HG03066 (cell line): Measurements from ENCODE around the gene MYL12A.
"Not testable (repeated sequence)": the region's sequence is repeated elsewhere in the genome, so short reads cannot be mapped to it uniquely, and the experiment has no call there.

ENCODE experiments used
- ATAC-seq: cut with Tn5 transposase; IDR thresholded peaks from one replicate; pipeline ENCODE4 v1.9.1; 2021; ENCODE audit warnings: low read depth; ENCODE audit not compliant: unreplicated experiment

The MYL12A gene

DNA sequence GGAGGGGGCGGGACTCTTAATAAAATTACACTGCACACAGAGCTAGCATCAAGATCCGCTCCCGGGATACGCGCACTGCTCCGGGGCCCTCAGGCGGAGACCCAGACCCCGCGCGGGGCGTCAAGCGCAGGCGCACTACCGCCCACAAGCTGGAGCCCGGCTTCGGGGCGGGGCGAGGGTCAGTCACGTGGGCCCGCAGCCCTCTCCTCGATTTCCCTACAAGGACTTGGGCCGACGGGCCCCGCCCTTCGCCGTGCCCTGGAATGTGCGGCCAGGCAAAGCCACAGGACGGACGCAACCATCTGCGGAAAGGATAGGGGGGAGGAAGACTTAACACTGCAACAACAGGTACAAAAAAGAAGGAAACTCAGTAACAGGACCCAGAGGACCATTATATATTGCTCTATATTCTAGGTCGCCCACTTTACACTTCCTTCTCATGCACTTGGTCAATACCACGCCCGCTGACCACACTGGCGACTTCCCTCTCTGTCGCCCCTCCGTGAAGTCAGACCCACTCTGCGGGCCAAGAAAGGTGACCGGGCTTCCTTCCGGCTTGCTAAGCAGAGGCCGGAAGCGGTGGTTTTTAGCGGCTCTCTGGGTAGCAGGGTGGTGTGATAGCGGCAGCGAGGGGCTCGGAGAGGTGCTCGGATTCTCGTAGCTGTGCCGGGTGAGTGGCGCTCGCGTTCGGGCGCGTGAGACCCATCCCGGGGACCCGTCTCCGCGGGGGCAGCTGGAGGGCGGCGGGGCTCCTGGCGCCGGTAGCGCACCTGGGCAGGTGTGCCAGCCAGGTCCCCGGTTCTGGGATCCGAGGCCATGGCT is at the start of gene MYL12A:
Gene MYL12A, plus strand, starts transcription at position 562 of the 822 bp plus-strand sequence. CDS start 5,447 bp downstream, outside the sequence.
- ATAC-seq, result peak; percentile 86

GRCh38 chr18:3198260-3198860 is 49.2 kb upstream of the MYL12A start:
- ATAC-seq, result not testable (repeated sequence)

GRCh38 chr18:3199942-3200645 is 47.5 kb upstream of the MYL12A start:
- no peak for ATAC-seq

DNA sequence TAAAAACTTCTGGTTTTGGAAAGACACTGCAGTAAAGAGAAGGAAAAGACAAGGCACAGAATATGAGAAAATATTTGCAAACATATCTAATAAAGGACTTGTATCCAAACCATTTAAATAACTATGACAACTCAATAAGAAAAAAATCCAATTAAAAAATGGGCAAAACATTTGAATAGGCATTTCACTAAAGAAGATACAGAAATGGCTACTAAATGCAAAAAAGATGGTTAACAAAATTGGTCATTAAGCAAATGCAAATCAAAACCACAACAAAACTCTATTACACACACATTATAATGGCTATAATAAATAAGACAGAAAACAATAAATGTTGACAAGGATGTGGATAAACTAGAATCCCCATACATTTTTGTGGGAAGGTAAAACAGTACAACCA is 42.4 kb upstream of the MYL12A start:
- ATAC-seq, result no peak

GRCh38 chr18:3207565-3207964 is 40.0 kb upstream of the MYL12A start:
- ATAC-seq, result no peak

DNA sequence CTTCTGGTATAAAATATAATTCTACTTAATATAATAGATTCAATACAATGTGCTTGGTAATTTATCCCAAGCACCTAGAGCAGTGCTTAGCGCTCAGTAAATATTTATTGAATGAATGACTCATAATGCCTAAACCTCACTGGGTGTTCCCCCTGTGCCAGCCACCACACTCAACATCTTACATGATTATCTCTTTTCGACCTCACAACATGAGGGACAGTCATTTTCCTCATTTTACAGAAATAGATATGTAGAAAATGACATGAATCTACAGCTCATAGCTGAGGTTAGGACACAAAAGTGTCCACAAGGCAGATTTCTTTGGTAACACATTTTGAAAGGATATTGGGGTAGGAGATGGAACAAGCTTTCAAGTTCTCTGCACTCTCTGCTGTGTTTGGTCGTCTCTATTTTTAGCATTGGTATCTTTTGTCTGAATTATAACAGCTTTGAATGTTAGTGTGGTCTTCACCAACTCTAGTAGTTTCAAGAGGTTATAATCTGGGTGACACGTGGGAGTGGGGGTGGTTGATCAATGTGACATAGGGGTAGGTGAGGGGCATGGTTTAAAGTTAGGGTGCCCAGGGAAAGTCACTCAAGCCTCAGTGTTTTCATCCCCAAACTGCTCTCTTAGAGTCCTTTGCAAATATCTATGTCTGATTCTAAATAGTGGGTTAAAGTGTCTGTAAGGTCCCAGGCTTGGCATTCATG is 37.6 kb upstream of the MYL12A start:
- no peak for ATAC-seq

DNA sequence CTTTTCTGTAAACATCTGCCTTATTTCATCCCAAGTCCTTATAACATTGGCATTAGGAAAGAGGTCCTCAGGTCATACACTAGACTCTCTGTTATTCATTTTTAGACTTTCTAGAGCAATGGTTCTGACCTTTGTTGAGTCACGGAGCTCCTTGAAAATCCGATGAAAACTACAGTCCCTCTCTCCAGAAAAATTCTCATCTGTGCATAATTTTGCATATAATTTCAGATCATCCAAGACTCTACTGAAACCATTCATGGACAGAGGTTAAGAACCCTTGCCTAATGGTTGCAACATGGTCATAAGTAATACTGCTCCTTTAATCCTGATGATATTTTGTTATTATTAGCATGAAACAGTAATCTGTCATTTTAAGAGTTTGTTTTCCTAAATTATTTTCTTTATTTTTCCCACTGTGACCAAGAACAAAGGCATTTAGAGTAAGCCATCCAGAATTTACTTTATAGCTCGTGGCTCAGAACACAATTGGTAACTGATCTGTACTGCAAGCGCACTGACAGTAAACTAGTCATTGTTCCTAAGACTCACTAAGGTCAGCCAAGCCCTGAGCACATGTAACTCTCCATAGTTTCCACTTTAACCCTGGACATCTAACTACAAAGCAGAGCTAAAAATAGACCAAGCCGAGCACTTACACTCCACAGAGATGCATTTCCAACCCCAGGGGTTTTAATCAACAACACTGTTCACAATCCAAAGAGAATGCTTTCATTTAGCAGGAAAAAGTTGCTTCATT is 36.2 kb upstream of the MYL12A start:
- ATAC-seq, result no peak

DNA sequence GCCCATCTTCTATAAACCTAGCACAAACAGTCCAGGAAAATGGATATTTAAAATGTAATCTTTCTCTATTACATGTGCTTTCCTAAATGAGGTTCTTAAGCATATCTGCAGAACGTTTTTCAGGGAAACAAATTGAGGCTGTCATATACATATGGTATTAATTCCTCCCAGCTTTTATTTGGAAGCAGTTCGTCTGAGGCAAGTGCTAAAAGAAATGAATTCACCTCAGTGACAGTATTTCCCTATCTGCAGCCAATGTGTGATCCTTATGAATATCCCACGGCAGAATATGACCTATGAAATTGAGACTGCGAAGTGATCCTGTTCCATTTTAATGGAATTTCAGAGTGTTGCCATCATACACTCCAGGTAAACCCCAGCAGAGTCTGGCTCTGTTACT is 34.9 kb upstream of the MYL12A start:
- no peak for ATAC-seq

GRCh38 chr18:3213300-3214059 is 34.1 kb upstream of the MYL12A start:
- ATAC-seq, result no peak

DNA sequence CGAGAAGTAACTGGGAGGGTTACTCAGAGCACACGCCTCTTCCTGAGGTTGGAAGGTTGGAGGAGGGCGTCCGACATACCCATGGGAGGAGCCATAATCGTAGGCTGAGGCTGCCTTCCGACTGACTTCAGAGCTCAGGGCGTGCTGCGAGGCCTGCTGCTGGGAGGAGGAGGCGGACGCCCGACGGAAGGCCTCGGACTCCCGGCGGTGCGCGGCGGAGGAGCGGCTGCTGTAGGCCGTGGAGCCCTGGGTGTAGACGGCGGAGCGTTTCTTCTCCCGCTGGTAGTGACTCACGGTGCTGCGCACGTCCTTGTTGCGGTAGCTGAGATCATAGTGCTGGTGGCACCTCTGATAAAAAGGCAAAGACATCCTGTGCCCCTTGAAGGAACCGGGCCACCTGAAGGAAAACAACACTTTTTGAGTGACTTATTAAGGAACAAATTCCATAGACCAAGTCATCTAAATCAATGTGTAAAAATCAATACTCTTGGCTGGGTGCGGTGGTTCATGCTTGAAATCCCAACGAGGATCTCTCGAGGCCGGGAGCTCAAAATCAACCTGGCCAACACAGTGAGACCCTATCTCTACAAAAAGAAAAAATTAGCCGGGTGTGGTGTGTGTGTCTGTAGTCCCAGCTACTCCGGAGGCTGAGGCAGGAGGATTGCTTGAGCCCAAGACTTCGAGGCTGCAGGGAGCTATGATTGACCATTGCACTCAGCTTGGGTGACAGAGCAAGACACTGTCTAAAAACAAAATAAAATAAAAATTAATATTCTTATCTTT is 32.6 kb upstream of the MYL12A start:
- ATAC-seq, result no peak

DNA sequence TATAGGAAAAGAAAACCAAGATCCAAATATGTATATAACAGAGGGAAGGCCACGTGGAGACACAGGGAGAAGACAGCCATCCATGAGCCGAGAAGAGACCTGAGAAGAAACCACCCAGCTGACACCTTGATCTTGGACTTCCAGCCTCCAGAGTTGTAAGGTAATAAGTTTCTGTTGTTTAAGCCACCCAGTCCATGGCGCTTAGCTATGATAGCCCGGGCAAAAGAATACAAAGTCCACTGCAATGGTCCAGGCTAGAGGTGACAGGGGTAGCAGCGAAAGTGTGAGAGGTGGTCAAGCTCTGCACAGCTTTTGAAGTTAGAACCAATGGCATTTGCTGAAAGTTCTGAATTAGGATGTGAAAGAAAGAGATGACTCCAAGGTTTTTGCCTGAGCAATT is 30.6 kb upstream of the MYL12A start:
- ATAC-seq, result no peak

DNA sequence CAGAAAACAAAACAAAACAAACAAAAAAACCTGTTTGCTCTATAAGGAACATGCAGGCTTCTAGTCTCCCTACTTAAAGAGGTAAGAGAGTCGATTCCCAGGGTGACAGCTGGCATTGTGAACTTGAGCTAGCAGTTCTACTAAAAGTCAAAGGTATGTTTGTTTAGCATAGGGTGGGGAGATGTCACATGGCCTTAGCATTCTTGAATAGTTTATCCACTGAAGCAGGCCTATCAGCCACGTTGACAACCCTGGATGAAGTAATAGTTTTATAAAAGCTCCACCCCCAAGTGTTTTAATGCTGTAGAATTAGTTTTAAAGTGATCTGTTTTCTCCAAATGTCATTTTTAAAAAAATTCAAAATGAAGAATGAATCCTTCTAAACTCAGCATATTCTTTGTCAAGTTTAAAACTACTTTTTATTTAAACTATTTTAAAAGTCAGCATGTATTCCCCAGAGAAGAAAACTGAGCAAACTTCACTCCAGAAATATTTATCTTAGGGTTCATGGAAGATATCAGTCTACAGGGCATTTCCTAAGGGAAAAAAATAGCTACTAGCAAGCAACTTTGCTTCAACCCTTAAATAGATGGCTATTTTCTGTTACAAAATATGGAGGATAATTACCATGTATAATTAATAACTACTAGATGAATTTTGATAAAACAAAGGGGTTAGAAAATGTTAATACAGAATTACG is 29.5 kb upstream of the MYL12A start:
- no peak for ATAC-seq

DNA sequence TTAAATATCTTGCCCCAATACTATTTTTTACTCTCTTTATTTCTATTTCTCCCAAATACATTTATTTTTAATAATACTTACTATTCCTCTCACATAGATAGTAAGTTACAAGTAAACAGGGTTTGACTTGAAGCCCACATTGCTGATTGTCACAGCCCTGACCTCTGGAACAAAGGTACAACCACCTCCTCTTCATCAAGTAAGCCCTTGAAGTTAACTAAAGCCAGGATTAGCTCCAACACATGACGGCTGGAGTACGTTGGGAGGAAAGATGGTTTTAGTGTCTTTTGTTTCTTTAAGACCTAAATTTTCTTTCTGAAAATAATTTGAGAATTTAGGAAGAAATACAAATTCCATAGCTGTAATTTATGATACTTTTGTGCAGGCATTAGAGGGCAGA is 28.8 kb upstream of the MYL12A start:
- no peak for ATAC-seq

- no peak for ATAC-seq
These were observed 28.4 kb upstream of the MYL12A start for GRCh38 chr18:3219241-3219630.

- ATAC-seq, result no peak
These were observed 27.8 kb upstream of the MYL12A start, which contains the start of gene MYOM1 for GRCh38 chr18:3219631-3220335. MYOM1 (minus strand) TSS chr18:3219968; CDS start chr18:3215223, 4,745 bp downstream.

- ATAC-seq, result not testable (repeated sequence)
These were observed 26.7 kb upstream of the MYL12A start for GRCh38 chr18:3220868-3221267.

GRCh38 chr18:3221496-3221895 is 26.1 kb upstream of the MYL12A start:
- no peak for ATAC-seq
